DMS153 treated with DMSO at 0.1 percent for 48 hours (cell line): Measurements from ENCODE around the gene COL27A1.
"Not testable (repeated sequence)": the region's sequence is repeated elsewhere in the genome, so short reads cannot be mapped to it uniquely, and the experiment has no call there.

ENCODE experiments used
- DNase-seq: peaks from one replicate; lab custom pipeline; 2025; ENCODE audit not compliant: unreplicated experiment; lab: John Stamatoyannopoulos, UW

COL27A1 gene

GRCh38 chr9:114331229-114332195 is 176.2 kb downstream of the COL27A1 start:
- not testable (repeated sequence) for DNase-seq

GRCh38 chr9:114332474-114333040 is 177.2 kb downstream of the COL27A1 start:
- DNase-seq, result not testable (repeated sequence)

GRCh38 chr9:114333718-114334117 is 178.4 kb downstream of the COL27A1 start:
- not testable (repeated sequence) for DNase-seq

- DNase-seq, result no peak
Measured at GRCh38 chr9:114334490-114334889, 179.2 kb downstream of the COL27A1 start.

GRCh38 chr9:114335745-114336144 is 180.4 kb downstream of the COL27A1 start:
- DNase-seq, result no peak

GRCh38 chr9:114336157-114336556 is 180.8 kb downstream of the COL27A1 start:
- no peak for DNase-seq

- DNase-seq, result no peak
Measured at GRCh38 chr9:114336699-114337395, 181.5 kb downstream of the COL27A1 start.

GRCh38 chr9:114338187-114338586 is 182.8 kb downstream of the COL27A1 start:
- no peak for DNase-seq

- DNase-seq, result no peak
Measured at GRCh38 chr9:114339130-114339908, 184.0 kb downstream of the COL27A1 start.

GRCh38 chr9:114341152-114341830 is 186.0 kb downstream of the COL27A1 start:
- no peak for DNase-seq

- DNase-seq, result no peak
Measured at GRCh38 chr9:114341991-114342390, 186.7 kb downstream of the COL27A1 start.

GRCh38 chr9:114342755-114343440 is 187.6 kb downstream of the COL27A1 start:
- DNase-seq, result no peak

- no peak for DNase-seq
Measured at GRCh38 chr9:114343471-114344187, 188.3 kb downstream of the COL27A1 start.

- no peak for DNase-seq
Measured at GRCh38 chr9:114344188-114344566, 188.8 kb downstream of the COL27A1 start.

- DNase-seq, result no peak
Measured at GRCh38 chr9:114344692-114345091, 189.4 kb downstream of the COL27A1 start.

- DNase-seq, result no peak
Measured at GRCh38 chr9:114345493-114346065, 190.2 kb downstream of the COL27A1 start.

- no peak for DNase-seq
Measured at GRCh38 chr9:114346146-114346545, 190.8 kb downstream of the COL27A1 start.

GRCh38 chr9:114347675-114348074 is 192.3 kb downstream of the COL27A1 start:
- DNase-seq, result no peak
